NCI-H2029 (cell line): Measurements from ENCODE around the gene CCL2.

Experiments used
- DNase-seq: peaks from one replicate; lab custom pipeline; 2025; lab: John Stamatoyannopoulos, UW

The CCL2 gene

GRCh38 chr17:34265711-34266110, 10.6 kb downstream of the CCL2 start:
- DNase-seq = no peak

- no peak for DNase-seq
Observed at GRCh38 chr17:34269969-34270368, 14.9 kb downstream of the CCL2 start, which contains the start of gene CCL7. Gene CCL7 (plus strand): TSS chr17:34270221. CDS start chr17:34270291, 70 bp downstream.

GRCh38 chr17:34275881-34276280, 20.8 kb downstream of the CCL2 start:
- DNase-seq = peak; percentile 41

- DNase-seq = no peak
Observed at GRCh38 chr17:34276826-34277225, 21.7 kb downstream of the CCL2 start.

- no peak for DNase-seq
Observed at GRCh38 chr17:34283571-34283970, 28.5 kb downstream of the CCL2 start.

- no peak for DNase-seq
Observed at GRCh38 chr17:34285286-34285792, 30.3 kb downstream of the CCL2 start, which contains the start of gene CCL11. Gene CCL11 (plus strand): TSS chr17:34285742. CDS start chr17:34285809, 67 bp downstream.

GRCh38 chr17:34287875-34288274, 32.8 kb downstream of the CCL2 start:
- no peak for DNase-seq

GRCh38 chr17:34290586-34290985, 35.5 kb downstream of the CCL2 start:
- no peak for DNase-seq

GRCh38 chr17:34291721-34292348, 36.8 kb downstream of the CCL2 start:
- DNase-seq = peak; percentile 52

GRCh38 chr17:34299027-34299426, 43.9 kb downstream of the CCL2 start:
- DNase-seq = no peak

- DNase-seq = no peak
Observed at GRCh38 chr17:34299956-34300577, 45.0 kb downstream of the CCL2 start.

- DNase-seq = no peak
Observed at GRCh38 chr17:34300652-34301370, 45.7 kb downstream of the CCL2 start.

- no peak for DNase-seq
Observed at GRCh38 chr17:34301986-34302385, 46.9 kb downstream of the CCL2 start.

- no peak for DNase-seq
Observed at GRCh38 chr17:34302636-34303035, 47.6 kb downstream of the CCL2 start.

- no peak for DNase-seq
Observed at GRCh38 chr17:34303606-34304005, 48.5 kb downstream of the CCL2 start.

GRCh38 chr17:34305061-34305460, 50.0 kb downstream of the CCL2 start:
- DNase-seq = no peak

- no peak for DNase-seq
Observed at GRCh38 chr17:34305606-34306005, 50.5 kb downstream of the CCL2 start.

GRCh38 chr17:34306466-34306865, 51.4 kb downstream of the CCL2 start:
- DNase-seq = no peak
